PFSK-1 (cell line): ENCODE data around the gene XPO6.

Experiments used
- FOXP2 ChIP-seq: optimal IDR thresholded peaks from 2 replicates; pipeline ENCODE3; 2011; ENCODE audit warnings: borderline replicate concordance, control low read depth, inconsistent platforms; ENCODE audit not compliant: insufficient read depth; ENCODE audit errors: extremely low read length, extremely low read depth
- POLR2AphosphoS5 ChIP-seq: IDR thresholded peaks from 2 replicates; pipeline ENCODE4 v1.6.1; 2012; ENCODE audit warnings: low read depth, mild to moderate bottlenecking, control low read depth, low read length, moderate library complexity
- SIN3A ChIP-seq: IDR thresholded peaks from 2 replicates; pipeline ENCODE4 v1.6.1; 2012; ENCODE audit warnings: mild to moderate bottlenecking, low read length, moderate library complexity, borderline replicate concordance; ENCODE audit not compliant: insufficient read depth
- TAF1 ChIP-seq: IDR thresholded peaks from 2 replicates; pipeline ENCODE4 v1.6.1; 2012; ENCODE audit warnings: low read length, control low read depth, borderline replicate concordance; ENCODE audit not compliant: insufficient read depth
- TF ChIP-seq, protein P1 (sequence below), 2 experiments: IDR thresholded peaks; 2 replicates each; pipeline versions ENCODE4 v1.6.1 to v1.8.0; 2011 to 2012; ENCODE audit warnings: low read depth in 2 of 2, low read length in 2 of 2, control low read depth in 1 of 2, inconsistent platforms in 1 of 2, mild to moderate bottlenecking in 1 of 2, moderate library complexity in 1 of 2; ENCODE audit not compliant: insufficient read depth in 1 of 2

XPO6 gene

DNA sequence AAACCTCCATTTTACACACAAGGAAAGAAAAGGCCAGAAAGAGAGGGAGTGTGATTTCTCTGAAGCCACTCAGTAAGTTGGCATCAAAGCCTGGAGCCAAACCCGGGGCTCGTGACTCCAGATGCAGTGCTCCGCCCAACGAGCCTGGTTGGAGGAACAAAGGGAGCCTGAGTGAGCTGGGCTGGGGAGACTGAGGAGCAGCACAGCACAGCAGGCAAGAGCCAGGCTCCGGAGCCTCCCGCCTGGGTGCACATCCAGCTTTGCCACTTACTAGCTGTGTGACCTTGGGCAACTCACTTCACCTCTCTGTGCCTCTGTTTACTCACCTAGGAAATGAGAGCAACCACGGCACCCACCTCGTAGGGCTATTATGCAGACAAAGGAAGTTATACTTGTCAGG is 153.8 kb downstream of the XPO6 start:
- no peak for TF ChIP-seq POLR2AphosphoS5
- TF ChIP-seq, protein P1, sequence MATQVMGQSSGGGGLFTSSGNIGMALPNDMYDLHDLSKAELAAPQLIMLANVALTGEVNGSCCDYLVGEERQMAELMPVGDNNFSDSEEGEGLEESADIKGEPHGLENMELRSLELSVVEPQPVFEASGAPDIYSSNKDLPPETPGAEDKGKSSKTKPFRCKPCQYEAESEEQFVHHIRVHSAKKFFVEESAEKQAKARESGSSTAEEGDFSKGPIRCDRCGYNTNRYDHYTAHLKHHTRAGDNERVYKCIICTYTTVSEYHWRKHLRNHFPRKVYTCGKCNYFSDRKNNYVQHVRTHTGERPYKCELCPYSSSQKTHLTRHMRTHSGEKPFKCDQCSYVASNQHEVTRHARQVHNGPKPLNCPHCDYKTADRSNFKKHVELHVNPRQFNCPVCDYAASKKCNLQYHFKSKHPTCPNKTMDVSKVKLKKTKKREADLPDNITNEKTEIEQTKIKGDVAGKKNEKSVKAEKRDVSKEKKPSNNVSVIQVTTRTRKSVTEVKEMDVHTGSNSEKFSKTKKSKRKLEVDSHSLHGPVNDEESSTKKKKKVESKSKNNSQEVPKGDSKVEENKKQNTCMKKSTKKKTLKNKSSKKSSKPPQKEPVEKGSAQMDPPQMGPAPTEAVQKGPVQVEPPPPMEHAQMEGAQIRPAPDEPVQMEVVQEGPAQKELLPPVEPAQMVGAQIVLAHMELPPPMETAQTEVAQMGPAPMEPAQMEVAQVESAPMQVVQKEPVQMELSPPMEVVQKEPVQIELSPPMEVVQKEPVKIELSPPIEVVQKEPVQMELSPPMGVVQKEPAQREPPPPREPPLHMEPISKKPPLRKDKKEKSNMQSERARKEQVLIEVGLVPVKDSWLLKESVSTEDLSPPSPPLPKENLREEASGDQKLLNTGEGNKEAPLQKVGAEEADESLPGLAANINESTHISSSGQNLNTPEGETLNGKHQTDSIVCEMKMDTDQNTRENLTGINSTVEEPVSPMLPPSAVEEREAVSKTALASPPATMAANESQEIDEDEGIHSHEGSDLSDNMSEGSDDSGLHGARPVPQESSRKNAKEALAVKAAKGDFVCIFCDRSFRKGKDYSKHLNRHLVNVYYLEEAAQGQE (IDR thresholded peaks at IDR 0.05; ENCODE audit: insufficient read depth in 1 of 2, low read depth in 2 of 2, low read length in 2 of 2), result no peak
- TF ChIP-seq TAF1, result no peak

DNA sequence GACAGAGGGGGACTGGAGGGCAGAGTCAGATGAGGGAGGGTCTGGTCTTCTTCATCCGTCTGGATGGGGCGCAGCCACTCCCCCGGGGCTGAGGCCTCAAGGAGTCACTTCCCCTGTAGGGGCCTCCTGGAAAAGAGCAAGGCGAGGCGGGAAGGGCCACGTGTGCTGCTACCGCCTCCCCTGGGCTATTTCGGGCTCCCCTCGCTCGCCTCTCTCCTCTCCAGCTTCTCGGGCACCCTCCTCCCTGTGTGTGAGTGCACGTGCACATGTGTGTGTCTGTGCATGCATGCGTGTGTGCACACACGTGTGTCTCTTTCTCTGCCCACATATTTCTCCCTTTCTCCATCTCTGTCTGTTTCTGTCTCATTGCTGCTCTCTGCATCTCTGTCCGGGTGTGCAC is 158.3 kb downstream of the XPO6 start:
- TF ChIP-seq TAF1 (no peak), SIN3A (no peak), FOXP2 (no peak), POLR2AphosphoS5 (no peak)
- TF ChIP-seq, protein P1 (IDR thresholded peaks at IDR 0.05; ENCODE audit: insufficient read depth in 1 of 2, low read depth in 2 of 2, low read length in 2 of 2), result no peak

DNA sequence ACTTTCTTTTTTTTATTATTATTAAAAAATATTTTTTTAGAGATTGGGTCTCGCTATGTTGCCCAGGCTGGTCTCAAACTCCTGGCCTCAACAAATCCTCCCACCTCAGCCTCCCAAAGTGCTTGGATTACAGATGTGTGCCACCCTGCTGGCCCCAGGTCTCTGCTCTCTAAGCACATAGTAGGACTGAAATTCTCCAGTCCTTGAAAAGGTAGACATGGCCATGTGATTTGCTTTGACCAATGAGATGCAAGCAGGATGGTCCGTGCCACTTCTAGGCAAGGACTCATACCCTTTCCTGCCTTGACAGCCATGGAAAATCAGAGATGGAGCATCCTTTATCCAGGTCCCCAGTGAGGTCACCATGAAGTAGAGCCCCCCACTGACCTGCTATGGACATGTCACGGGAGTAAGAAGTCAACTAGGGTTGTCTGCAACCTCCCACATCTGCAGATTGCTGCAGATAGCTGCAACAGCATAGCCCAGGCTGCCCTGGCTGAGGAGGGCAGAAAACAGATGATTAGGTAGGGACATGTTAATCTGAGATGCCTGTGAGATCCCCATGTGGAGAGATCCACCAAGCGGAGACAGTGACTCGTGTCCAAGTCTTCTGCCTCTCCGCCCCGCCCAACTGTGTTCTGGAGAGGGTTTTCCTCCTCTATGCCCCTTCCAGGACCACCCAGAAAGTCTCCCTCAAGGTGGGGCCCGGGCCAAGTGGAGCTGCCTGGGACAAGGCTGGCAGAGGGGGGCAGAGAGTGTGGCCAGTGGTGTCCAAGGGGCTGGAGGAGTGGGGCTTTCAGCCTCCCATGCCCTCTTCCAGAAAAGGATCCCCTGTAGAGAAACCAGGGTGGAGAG is 159.3 kb downstream of the XPO6 start:
- TF ChIP-seq TAF1, result no peak
- TF ChIP-seq POLR2AphosphoS5, result no peak
- TF ChIP-seq FOXP2, result no peak
- no peak for TF ChIP-seq SIN3A
- TF ChIP-seq, protein P1 (IDR thresholded peaks at IDR 0.05; ENCODE audit: insufficient read depth in 1 of 2, low read depth in 2 of 2, low read length in 2 of 2), result no peak

DNA sequence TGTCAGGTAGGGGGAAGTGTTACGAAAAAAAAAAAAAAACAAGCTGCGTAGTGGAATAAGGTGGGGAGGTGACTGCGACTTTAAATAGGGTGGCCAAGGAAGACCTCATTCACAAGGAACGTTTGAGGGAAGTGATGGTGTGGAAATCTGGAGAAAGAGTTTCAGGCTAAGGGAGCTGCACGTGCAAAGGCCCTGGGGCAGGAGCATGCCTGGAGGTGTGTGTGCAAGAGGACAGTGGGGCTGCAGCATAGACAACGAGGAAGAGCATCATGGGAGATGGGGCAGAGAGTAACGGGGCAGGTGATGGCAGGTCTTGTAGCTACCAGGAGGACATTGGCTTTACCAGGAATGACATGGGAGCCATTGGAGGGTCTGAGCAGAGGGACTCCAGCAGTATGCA is 160.3 kb downstream of the XPO6 start:
- TF ChIP-seq POLR2AphosphoS5 (no peak), FOXP2 (no peak), SIN3A (no peak), TAF1 (no peak)
- TF ChIP-seq, protein P1 (IDR thresholded peaks at IDR 0.05; ENCODE audit: insufficient read depth in 1 of 2, low read depth in 2 of 2, low read length in 2 of 2), result no peak
